Panc1 (cell line): ENCODE measurements around the gene MZB1. TPM values are rescaled to one million over a fixed set of nuclear protein-coding genes. Genes with fewer than 3 reads are reported as not detected.

Experiments
- ATAC-seq: fragments of 200-7000 bp; cut with Tn5 transposase; 2 replicates; pipeline ENCODE4 v1.9.1; 2020; ENCODE audit warnings: mild to moderate bottlenecking, moderate library complexity
- BruUV-seq: library from RNA; stranded (reverse); fragments of 400-500 nt; replicated peaks from 2 replicates; lab custom pipeline; 2021; lab: Mats Ljungman, UMichigan
- CTCF ChIA-PET: fragments of 300-600 bp; sonication (Branson Sonifier 250); formaldehyde crosslinking; loops from one replicate; lab custom pipeline; 2022; ENCODE audit warnings: antibody characterized with exemption; lab: Charles Lee
- POLR2A ChIA-PET: fragments of 300-600 bp; sonication (Branson Sonifier 250); formaldehyde crosslinking; loops from one replicate; lab custom pipeline; 2022; ENCODE audit warnings: antibody characterized with exemption; lab: Charles Lee
- DNase-seq: peaks from one replicate; pipeline ENCODE4 v3.0.0-alpha.2; 2010; ENCODE audit warnings: low read depth, low spot score
- H3K27ac ChIP-seq: 2 replicates; pipeline ENCODE4 v1.5.1; 2011; ENCODE audit warnings: mild to moderate bottlenecking, low read length, inconsistent platforms
- H3K27me3 ChIP-seq: fragments of 200-500 bp; sonication (Bioruptor generic); 2 replicates; pipeline ENCODE4 v1.6.0; 2014; ENCODE audit warnings: low read length, inconsistent platforms; ENCODE audit not compliant: control insufficient read depth, insufficient read depth
- H3K36me3 ChIP-seq: fragments of 200-500 bp; sonication (Bioruptor generic); 2 replicates; pipeline ENCODE4 v1.5.1; 2014; ENCODE audit warnings: inconsistent platforms, mild to moderate bottlenecking, low read length, moderate library complexity; ENCODE audit not compliant: control insufficient read depth, insufficient read depth
- H3K4me1 ChIP-seq: 2 replicates; pipeline ENCODE4 v1.5.1; 2011; ENCODE audit warnings: inconsistent platforms, mild to moderate bottlenecking, low read length, moderate library complexity; ENCODE audit not compliant: control insufficient read depth, insufficient read depth
- H3K4me3 ChIP-seq, 2 experiments: 2 replicates each; pipeline ENCODE4 v1.5.1; 2011 to 2012; ENCODE audit warnings: low read depth in 2 of 2, low read length in 2 of 2, mild to moderate bottlenecking in 2 of 2, inconsistent platforms in 1 of 2, moderate library complexity in 1 of 2
- H3K9me3 ChIP-seq: fragments of 200-500 bp; sonication (Bioruptor generic); 2 replicates; pipeline ENCODE4 v1.5.1; 2014; ENCODE audit warnings: low read depth, mild to moderate bottlenecking, inconsistent platforms, low read length, moderate library complexity; ENCODE audit not compliant: control insufficient read depth, insufficient read depth
- CTCF ChIP-seq: fragments of 450-650 bp; IDR thresholded peaks from 2 replicates; pipeline ENCODE4 v1.5.1; 2017; ENCODE audit warnings: mild to moderate bottlenecking
- POLR2AphosphoS5 ChIP-seq: IDR thresholded peaks from 2 replicates; pipeline ENCODE4 v1.6.1; 2012; ENCODE audit warnings: mild to moderate bottlenecking, low read depth, low read length, moderate library complexity
- REST ChIP-seq, 2 experiments: IDR thresholded peaks; 2 replicates each; pipeline ENCODE4 v1.6.1; 2011 to 2012; ENCODE audit warnings: low read depth in 2 of 2, control low read depth in 1 of 2, low read length in 1 of 2, mild to moderate bottlenecking in 1 of 2, moderate library complexity in 1 of 2; ENCODE audit not compliant: insufficient read depth in 1 of 2
- SIN3A ChIP-seq: IDR thresholded peaks from 2 replicates; pipeline ENCODE4 v1.6.1; 2012; ENCODE audit warnings: low read depth, mild to moderate bottlenecking, low read length, moderate library complexity, borderline replicate concordance; ENCODE audit not compliant: insufficient read depth
- TCF7L2 ChIP-seq: IDR thresholded peaks from 2 replicates; pipeline ENCODE4 v1.6.1; 2011; ENCODE audit warnings: mild to moderate bottlenecking, low read depth, low read length, inconsistent platforms
- in situ Hi-C: cut with HindIII; loops from 2 replicates; pipeline ENCODE4 v1.10.0; 2016; ENCODE audit warnings: low sequenced_read_pairs, low pct_unique_long_range_greater_than_20kb
- intact Hi-C: fragments of 100-400 bp; cut with micrococcal nuclease; formaldehyde crosslinking; loops from one replicate; pipeline ENCODE4 v1.10.0; 2022; ENCODE audit not compliant: unreplicated experiment
- total RNA-seq: library from RNA; stranded (reverse); gene quantifications from one replicate; pipeline ENCODE4 v1.2.1, GENCODE V29; 2021; ENCODE audit not compliant: unreplicated experiment

Gene MZB1
- total RNA-seq, 1 experiment from 2014 or later = 0.49 TPM

- CTCF ChIA-PET = interaction anchor here (1.2 kb wide), 1 partner anchor 97 kb away, joined by 4 read pairs; no protein-coding TSS in a partner anchor
- H3K27me3 ChIP-seq = no peaks in the 10 kb centered on the region
- intact Hi-C loops (no loop called here), in situ Hi-C loops (loop anchor here (25.0 kb wide), 1 partner anchor 96 kb away; no protein-coding TSS in a partner anchor)
- peak; percentile 20; the same call in 1 of the 2 replicates for ATAC-seq
- no peaks in the 10 kb centered on the region for H3K9me3 ChIP-seq
- no peak overlapping the region for H3K4me3 ChIP-seq
- no peak overlapping the region for H3K27ac ChIP-seq
- no peaks in the 10 kb centered on the region for H3K36me3 ChIP-seq
- TF ChIP-seq SIN3A (no peak), TCF7L2 (no peak), POLR2AphosphoS5 (no peak), REST (IDR thresholded peaks at IDR 0.05; ENCODE audit: insufficient read depth in 1 of 2, low read depth in 2 of 2, low read length in 1 of 2) (no peak), CTCF (no peak)
- BruUV-seq = no TSS peak
- DNase-seq = no peak
- no peaks in the 10 kb centered on the region for H3K4me1 ChIP-seq
- POLR2A ChIA-PET = no interaction called here
Observed at GRCh38 chr5:139416651-139417050, 26.9 kb upstream of the MZB1 start.

- H3K4me1 ChIP-seq = no peaks in the 10 kb centered on the region
- no peak for DNase-seq
- in situ Hi-C loops = loop anchor here (25.0 kb wide), 1 partner anchor 96 kb away; no protein-coding TSS in a partner anchor
Observed at GRCh38 chr5:139415869-139416268, 26.2 kb upstream of the MZB1 start.

More at GRCh38 chr5:139415869-139416268, 26.2 kb upstream of the MZB1 start:
- ChIA-PET POLR2A (no interaction called here), CTCF (interaction anchor here (1.2 kb wide), 1 partner anchor 98 kb away, joined by 4 read pairs; no protein-coding TSS in a partner anchor)
- BruUV-seq = no TSS peak
- H3K27me3 ChIP-seq = no peaks in the 10 kb centered on the region
- no peaks in the 10 kb centered on the region for H3K9me3 ChIP-seq
- intact Hi-C loops = no loop called here
- TF ChIP-seq CTCF (no peak), REST (IDR thresholded peaks at IDR 0.05; ENCODE audit: insufficient read depth in 1 of 2, low read depth in 2 of 2, low read length in 1 of 2) (no peak), POLR2AphosphoS5 (no peak), TCF7L2 (no peak), SIN3A (no peak)
- no peak overlapping the region for H3K27ac ChIP-seq
- ATAC-seq = no peak
- no peaks in the 10 kb centered on the region for H3K36me3 ChIP-seq
- no peak overlapping the region for H3K4me3 ChIP-seq
